GM12872 (cell line): ENCODE data around the gene DPYSL4.

Source experiments
- CTCF ChIP-seq: IDR thresholded peaks from 3 replicates; pipeline ENCODE4 v1.5.1; 2011; ENCODE audit warnings: low read depth, mild to moderate bottlenecking, low read length, moderate library complexity; ENCODE audit not compliant: insufficient read depth

Gene DPYSL4

DNA sequence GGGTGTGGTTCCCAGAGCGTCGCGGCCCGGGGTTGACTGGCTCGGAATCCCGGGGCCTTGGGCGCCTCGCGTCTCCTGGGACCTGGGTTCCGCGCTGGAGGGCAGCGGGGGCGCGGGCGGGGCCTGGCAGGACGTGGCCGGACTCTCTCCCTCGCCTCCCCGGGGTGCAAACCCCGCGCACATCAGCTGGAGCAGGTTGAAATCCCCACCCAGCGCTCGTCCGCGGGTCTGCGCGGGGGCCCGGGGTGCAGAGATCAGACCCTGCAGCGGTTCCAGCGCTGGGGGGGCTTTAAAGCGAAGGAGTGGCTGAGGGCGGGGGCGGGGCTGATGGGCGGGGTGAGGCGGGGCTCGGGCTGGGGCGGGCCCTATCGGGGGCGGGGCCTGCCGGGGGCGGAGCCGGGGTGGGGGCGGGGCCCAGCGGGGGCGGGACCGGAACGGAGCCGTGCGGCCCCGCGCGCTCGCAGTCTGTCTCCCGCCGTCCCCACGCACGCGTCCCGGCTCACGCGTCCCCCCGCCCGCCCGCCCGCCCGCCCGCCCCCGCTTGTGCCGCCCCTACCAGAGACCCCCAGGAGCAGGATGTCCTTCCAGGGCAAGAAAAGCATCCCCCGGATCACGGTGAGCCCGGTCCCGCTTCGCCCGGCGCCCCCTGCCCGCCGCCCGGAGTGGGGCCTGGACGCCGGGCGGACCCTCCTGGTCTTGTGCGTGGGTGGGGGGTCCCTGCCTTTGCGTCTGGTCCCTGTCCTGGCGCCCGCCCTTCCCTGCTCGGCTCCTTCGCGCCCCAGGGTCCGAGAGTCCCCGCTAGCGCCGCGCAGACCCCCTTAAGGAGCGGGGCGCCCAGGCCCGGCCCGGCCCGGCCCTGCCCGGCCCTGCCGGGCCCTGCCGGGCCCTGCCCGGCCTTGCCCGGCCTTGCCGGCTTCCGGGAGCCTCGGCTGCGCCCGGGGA, at the start of gene DPYSL4:
TSS of gene DPYSL4 (plus strand) at position 461 of the 942 bp plus-strand sequence. CDS start at position 577, 116 bp downstream.
- TF ChIP-seq CTCF: no peak

DNA sequence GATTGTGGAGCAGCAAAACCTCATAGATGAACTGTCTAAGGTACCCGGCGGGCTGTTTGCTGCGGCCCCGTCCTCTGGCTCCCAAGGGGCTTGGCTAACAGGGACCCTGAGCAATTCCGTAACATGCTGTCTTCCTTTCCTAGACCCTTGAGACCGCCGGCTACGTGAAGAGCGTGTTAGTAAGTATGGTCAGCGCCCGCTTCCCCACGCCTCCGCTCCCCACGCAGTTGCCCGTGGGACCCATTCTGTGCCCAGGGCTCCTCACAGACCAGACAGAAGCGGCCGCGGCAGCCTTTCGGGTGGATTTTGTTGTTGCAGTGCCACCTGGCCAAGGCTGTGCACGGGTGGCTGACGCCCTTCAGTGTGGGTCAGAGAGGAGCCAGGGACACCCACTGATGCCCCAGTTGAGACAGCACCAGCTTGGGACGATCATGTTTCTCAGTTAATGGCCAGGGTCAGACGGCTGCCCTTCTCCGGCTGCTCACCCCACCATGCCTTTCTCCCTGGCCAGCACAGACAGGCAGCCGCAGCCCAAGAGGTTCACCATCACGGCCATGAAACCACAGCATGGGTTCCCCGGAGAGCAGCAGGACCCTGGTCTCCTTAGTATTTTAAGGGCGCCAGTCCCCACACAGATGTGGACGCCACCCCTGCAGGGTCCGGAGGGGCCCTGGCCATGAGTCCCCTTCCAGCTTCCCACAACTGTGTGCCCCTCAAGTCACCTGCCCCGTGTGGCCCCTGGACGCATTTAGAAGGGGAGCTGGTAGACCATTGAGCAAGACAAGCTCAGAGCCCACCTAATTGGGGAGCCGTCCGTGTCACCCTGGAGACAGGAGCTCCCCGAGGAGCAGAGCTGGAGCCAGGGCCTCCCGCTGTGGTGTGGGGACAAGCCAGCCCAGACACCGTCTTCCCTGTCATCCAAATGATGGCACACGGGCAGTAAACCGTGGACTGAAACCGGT, 49.4 kb upstream of the DPYSL4 start:
- TF ChIP-seq CTCF: no peak

GRCh38 chr10:132138133-132138532, 48.6 kb upstream of the DPYSL4 start:
- no peak for TF ChIP-seq CTCF

DNA sequence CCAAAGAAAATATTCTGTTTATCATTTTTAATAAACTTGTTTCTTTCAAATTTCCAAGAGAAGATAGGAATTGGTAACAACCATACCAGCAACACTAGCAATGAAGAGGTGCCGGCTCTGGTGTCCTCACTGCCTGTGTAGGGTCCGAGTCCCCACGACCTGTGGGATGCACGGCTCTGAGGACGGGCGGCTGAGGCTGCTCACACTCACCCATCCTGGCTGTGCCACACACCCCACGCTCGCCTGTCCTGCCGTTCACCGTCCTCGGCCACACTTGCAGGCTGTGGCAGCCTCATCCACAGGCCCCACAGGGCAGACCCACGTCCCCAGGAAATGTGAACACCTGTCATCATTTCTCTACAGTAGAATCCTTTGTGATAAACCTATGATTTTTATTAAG, 48.2 kb upstream of the DPYSL4 start:
- TF ChIP-seq CTCF: no peak

GRCh38 chr10:132139526-132139925, 47.2 kb upstream of the DPYSL4 start:
- no peak for TF ChIP-seq CTCF

DNA sequence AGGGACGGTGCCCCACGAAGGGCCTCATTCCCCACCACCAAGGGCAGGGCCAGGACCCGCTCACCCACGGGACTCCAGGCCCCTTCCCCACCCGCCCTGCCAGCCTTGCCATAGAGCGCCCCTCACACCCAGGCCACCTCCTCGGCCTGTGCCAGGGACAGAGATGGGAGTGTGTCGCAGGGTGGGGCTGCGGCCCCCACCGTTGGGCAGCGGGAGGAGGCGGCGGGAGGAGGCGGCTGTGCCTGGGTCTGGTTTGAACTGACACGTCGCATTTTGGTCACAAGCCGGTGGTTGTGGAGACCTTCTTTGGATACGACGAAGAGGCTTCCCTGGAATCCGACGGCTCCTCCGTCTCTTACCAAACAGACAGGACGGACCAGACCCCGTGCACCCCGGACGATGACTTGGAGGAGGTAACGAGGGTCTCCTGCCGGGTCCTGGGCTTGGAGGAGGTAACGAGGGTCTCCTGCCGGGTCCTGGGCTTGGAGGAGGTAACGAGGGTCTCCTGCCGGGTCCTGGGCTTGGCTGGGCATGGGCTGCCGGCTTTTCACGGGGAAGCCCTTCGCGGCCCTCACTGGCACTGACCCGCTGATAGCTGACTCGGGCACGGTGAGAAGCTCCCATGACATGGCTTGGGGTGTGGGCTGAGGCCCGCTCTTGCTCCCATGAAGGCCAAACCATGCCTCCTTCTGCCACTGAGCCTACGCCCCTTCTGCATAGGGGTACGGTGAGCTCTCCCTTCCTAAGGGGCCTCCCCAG, 46.4 kb upstream of the DPYSL4 start:
- no peak for TF ChIP-seq CTCF
